Measurements from ENCODE around the gene DNAH10. TPM values are rescaled to one million over a fixed set of nuclear protein-coding genes. Genes with fewer than 3 reads are reported as not detected.

DNAH10 gene
- total RNA-seq, 1 experiment from 2014 or later, result 0.17 TPM

GRCh38 chr12:123971449-123971769, 209.3 kb downstream of the DNAH10 start:
- Histone ChIP-seq H4K5ac (ENCODE audit: insufficient read length, low read depth, low read length) (no peak overlapping the region), H2BK20ac (ENCODE audit: low read depth, low read length, poor library complexity, severe bottlenecking) (no peak overlapping the region), H3K56ac (ENCODE audit: insufficient read length, low read depth, low read length) (no peak overlapping the region), H3T11ph (ENCODE audit: low read length) (no peak overlapping the region), H3K4me1 (ENCODE audit: insufficient read depth, low read length) (no peaks in the 10 kb centered on the region), H2BK12ac (ENCODE audit: insufficient read length, low read depth, low read length) (no peak overlapping the region), H3K9ac (ENCODE audit: extremely low read depth, insufficient read length, low read length) (no peak overlapping the region), H2AK5ac (ENCODE audit: insufficient read length, low read length) (no peak overlapping the region), H2BK15ac (ENCODE audit: low read depth, low read length) (no peak overlapping the region), H3K27me3 (ENCODE audit: insufficient read depth, low read length) (peaks cover 58% of the 10 kb centered on the region), H4K20me1 (ENCODE audit: control insufficient read depth, insufficient read depth, insufficient read length) (no peaks in the 10 kb centered on the region), H2BK120ac (ENCODE audit: low read depth, low read length, poor library complexity, severe bottlenecking) (no peak overlapping the region), H3K14ac (ENCODE audit: insufficient read depth, low read length) (no peak overlapping the region), H3K4ac (ENCODE audit: low read depth, low read length) (no peak overlapping the region), H3K27ac (ENCODE audit: insufficient read length, low read depth, low read length) (no peak overlapping the region), H3K23ac (ENCODE audit: insufficient read length, low read depth, low read length) (no peak overlapping the region), H4K8ac (replicated peaks; ENCODE audit: insufficient read length, low read depth, low read length) (no peak overlapping the region), H3K9me3 (ENCODE audit: control insufficient read depth, low read depth, low read length) (no peaks in the 10 kb centered on the region), H2BK5ac (ENCODE audit: insufficient read length, low read length) (no peak overlapping the region), H3K4me2 (ENCODE audit: insufficient read depth, insufficient read length, low read length) (peak overlapping the region; percentile 13), H3K18ac (ENCODE audit: insufficient read length, low read depth, low read length) (no peak overlapping the region), H4K91ac (ENCODE audit: insufficient read length, low read depth, low read length) (no peak overlapping the region), H3K79me2 (ENCODE audit: insufficient read depth, low read length) (no peaks in the 10 kb centered on the region), H3K79me1 (ENCODE audit: insufficient read depth, low read depth, low read length, poor library complexity, severe bottlenecking) (no peaks in the 10 kb centered on the region), H2AFZ (ENCODE audit: low read length) (no peak overlapping the region), H3K23me2 (ENCODE audit: insufficient read length, low read depth, low read length, poor library complexity, severe bottlenecking) (peaks cover 8% of the 10 kb centered on the region)
- H3K27ac Mint-ChIP-seq, result peak overlapping the region in 1 of 3 experiments; percentile 51; a peak in 1 of 7 replicates
- peaks cover 10 to 15% of the 10 kb centered on the region in 2 experiments for H3K4me1 Mint-ChIP-seq
- no peaks in the 10 kb centered on the region for H3K9me3 Mint-ChIP-seq
- DNase-seq, result no peak
- peaks cover 81% of the 10 kb centered on the region for H3K27me3 Mint-ChIP-seq (ENCODE audit: low read depth)
- peak overlapping the region; percentile 46 to 85 for H3K4me3 Mint-ChIP-seq
- peaks cover 7 to 18% (median 9%) of the 10 kb centered on the region in 3 experiments for H3K36me3 Mint-ChIP-seq (ENCODE audit: insufficient read depth in 1 of 3, low read depth in 3 of 3)
- no peak for TF ChIP-seq CTCF (conservative IDR thresholded peaks at IDR 0.05)
- WGBS (ENCODE audit: extremely low coverage, insufficient read length, low lambda C conversion rate), result no CpG with 5 or more reads among the region's 10 CpGs

Data from H9 (cell line).